Raji (cell line): ENCODE data around the gene RNF4.

Experiments used
- POLR2A ChIP-seq: IDR thresholded peaks from 2 replicates; pipeline ENCODE4 v1.6.1; 2011; ENCODE audit warnings: low read depth, low read length, control low read depth; ENCODE audit not compliant: insufficient read depth

Gene RNF4

GRCh38 chr4:2535376-2536192 is 66.7 kb downstream of the RNF4 start:
- peak; percentile 81 for TF ChIP-seq POLR2A

GRCh38 chr4:2536193-2537010 is 67.5 kb downstream of the RNF4 start, which contains the start of gene FAM193A:
TSS of gene FAM193A (plus strand) at chr4:2536647. CDS start at chr4:2536916, 269 bp downstream.
- peak; percentile 53; the same call in 1 of the 2 replicates for TF ChIP-seq POLR2A

- peak; percentile 33; the same call in 1 of the 2 replicates for TF ChIP-seq POLR2A
Observed at GRCh38 chr4:2537011-2537830, 68.3 kb downstream of the RNF4 start.

- no peak for TF ChIP-seq POLR2A
Observed at GRCh38 chr4:2545321-2546013, 76.6 kb downstream of the RNF4 start.

- no peak for TF ChIP-seq POLR2A
Observed at GRCh38 chr4:2546286-2546823, 77.4 kb downstream of the RNF4 start.

DNA sequence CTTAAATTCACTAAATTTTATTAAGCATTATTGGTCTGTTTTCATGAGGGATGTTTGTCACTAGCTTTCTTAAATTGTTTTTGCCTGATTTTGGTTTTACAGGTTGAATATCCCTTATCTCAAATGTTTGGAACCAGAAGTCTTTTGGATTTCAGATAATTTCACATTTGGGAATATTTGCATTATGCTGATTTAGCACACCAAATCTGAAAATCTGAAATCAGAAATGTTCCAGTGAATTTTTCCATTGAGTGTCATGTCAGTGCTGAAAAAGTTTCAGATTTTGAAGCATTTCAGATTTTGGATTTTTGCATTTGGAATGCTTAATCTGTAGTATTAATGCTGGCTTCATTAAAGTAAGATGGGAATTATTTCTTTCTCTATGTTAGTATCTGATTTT is 82.2 kb downstream of the RNF4 start:
- no peak for TF ChIP-seq POLR2A

DNA sequence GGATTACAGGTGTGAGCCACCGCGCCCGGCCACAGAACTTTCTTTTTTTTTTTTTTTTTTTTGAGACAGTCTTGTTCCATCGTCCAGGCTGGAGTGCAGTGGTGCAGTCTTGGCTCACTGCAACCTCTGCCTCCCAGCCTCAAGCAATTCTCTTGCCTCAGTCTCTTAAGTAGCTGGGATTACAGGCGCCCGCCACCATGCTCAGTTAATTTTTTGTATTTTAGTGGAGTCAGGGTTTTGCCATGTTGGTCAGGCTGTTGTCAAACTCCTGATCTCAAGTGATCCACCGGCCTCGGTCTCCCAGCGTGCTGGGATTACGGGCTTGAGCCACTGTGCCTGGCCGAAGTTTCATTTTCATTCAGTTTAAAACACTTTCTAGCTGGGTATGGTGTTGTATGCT is 83.9 kb downstream of the RNF4 start:
- TF ChIP-seq POLR2A, result no peak

GRCh38 chr4:2558301-2558700 is 89.4 kb downstream of the RNF4 start:
- TF ChIP-seq POLR2A, result no peak

DNA sequence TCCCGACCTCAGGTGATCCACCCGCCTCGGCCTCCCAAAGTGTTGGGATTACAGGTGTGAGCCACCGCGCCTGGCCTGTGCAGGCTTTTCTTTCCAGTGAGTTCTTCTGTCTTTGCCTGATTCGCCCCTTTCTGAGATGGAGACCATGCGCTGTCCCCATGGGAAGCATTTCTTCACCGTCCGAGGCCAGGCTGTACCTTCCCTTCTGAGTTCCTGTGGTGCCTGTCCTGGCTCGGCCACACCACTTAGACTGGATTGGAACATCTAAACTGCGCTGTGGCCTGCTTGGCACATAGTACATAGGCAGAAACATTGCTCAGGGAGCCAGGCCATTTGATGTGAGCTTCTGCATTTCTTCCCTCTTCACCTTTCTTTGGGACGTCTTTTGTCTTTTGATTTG is 91.3 kb downstream of the RNF4 start:
- no peak for TF ChIP-seq POLR2A
